ENCODE results near the gene COL26A1.
"Not testable (repeated sequence)": the region's sequence is repeated elsewhere in the genome, so short reads cannot be mapped to it uniquely, and the experiment has no call there.

Gene COL26A1

GRCh38 chr7:101402835-101403234 lies 40.2 kb downstream of the COL26A1 start:
- no peak for DNase-seq

GRCh38 chr7:101405474-101406067 lies 42.9 kb downstream of the COL26A1 start:
- no peak for DNase-seq

- peak; percentile 45 for DNase-seq
Measured at GRCh38 chr7:101410743-101411507, 48.2 kb downstream of the COL26A1 start.

- DNase-seq, result no peak
Measured at GRCh38 chr7:101411508-101411874, 48.8 kb downstream of the COL26A1 start.

- no peak for DNase-seq
Measured at GRCh38 chr7:101412976-101413375, 50.3 kb downstream of the COL26A1 start.

- no peak for DNase-seq
Measured at GRCh38 chr7:101418694-101419093, 56.0 kb downstream of the COL26A1 start.

- DNase-seq, result no peak
Measured at GRCh38 chr7:101419831-101420230, 57.2 kb downstream of the COL26A1 start.

- DNase-seq, result no peak
Measured at GRCh38 chr7:101420436-101420835, 57.8 kb downstream of the COL26A1 start.

GRCh38 chr7:101422356-101423195 lies 59.9 kb downstream of the COL26A1 start:
- DNase-seq, result no peak

- no peak for DNase-seq
Measured at GRCh38 chr7:101426303-101427011, 63.8 kb downstream of the COL26A1 start.

GRCh38 chr7:101428093-101428866 lies 65.6 kb downstream of the COL26A1 start:
- DNase-seq, result no peak

GRCh38 chr7:101432316-101432715 lies 69.6 kb downstream of the COL26A1 start:
- DNase-seq, result no peak

- DNase-seq, result no peak
Measured at GRCh38 chr7:101433688-101434087, 71.0 kb downstream of the COL26A1 start.

- DNase-seq, result not testable (repeated sequence)
Measured at GRCh38 chr7:101434155-101434554, 71.5 kb downstream of the COL26A1 start.

- DNase-seq, result no peak
Measured at GRCh38 chr7:101435461-101436220, 73.0 kb downstream of the COL26A1 start.

- DNase-seq, result no peak
Measured at GRCh38 chr7:101436221-101436735, 73.6 kb downstream of the COL26A1 start.

- no peak for DNase-seq
Measured at GRCh38 chr7:101436857-101437576, 74.3 kb downstream of the COL26A1 start.

- no peak for DNase-seq
Measured at GRCh38 chr7:101441890-101442289, 79.2 kb downstream of the COL26A1 start.

- no peak for DNase-seq
Measured at GRCh38 chr7:101442426-101443070, 79.9 kb downstream of the COL26A1 start.

- no peak for DNase-seq
Measured at GRCh38 chr7:101450064-101450463, 87.4 kb downstream of the COL26A1 start.
